Liver (tissue), 9 donors: ENCODE results near the gene WDR37. TPM values are rescaled to one million over a fixed set of nuclear protein-coding genes. Genes with fewer than 3 reads are reported as not detected.
A peak's percentile ranks its signal among the peaks of the same experiment; 100 is the strongest.

Source experiments
- DNase-seq: peaks from one replicate; pipeline ENCODE4 v3.0.0-alpha.2; 2017; ENCODE audit warnings: low spot score
- H3K27ac ChIP-seq, 2 donors: one replicate each; pipeline ENCODE4 v1.7.0; 2013; ENCODE audit warnings: inconsistent platforms in 2 of 2, low read length in 2 of 2, control low read depth in 1 of 2, low read depth in 1 of 2, mild to moderate bottlenecking in 1 of 2
- H3K27me3 ChIP-seq, 4 donors: one replicate each; pipeline versions ENCODE4 v1.6.1 to v1.7.0; 2013; ENCODE audit warnings: low read length in 3 of 4, inconsistent platforms in 1 of 4, mild to moderate bottlenecking in 1 of 4, moderate library complexity in 1 of 4; ENCODE audit not compliant: control insufficient read depth in 4 of 4, insufficient read depth in 4 of 4
- H3K36me3 ChIP-seq, 4 donors: one replicate each; pipeline versions ENCODE4 v1.6.1 to v1.7.0; 2013; ENCODE audit warnings: low read length in 3 of 4, mild to moderate bottlenecking in 3 of 4, low read depth in 1 of 4, moderate library complexity in 1 of 4; ENCODE audit not compliant: control insufficient read depth in 4 of 4, insufficient read depth in 3 of 4
- H3K4me1 ChIP-seq, 4 donors: one replicate each; pipeline versions ENCODE4 v1.6.1 to v1.7.0; 2013; ENCODE audit warnings: low read length in 3 of 4, mild to moderate bottlenecking in 3 of 4, moderate library complexity in 1 of 4; ENCODE audit not compliant: control insufficient read depth in 4 of 4, insufficient read depth in 4 of 4
- H3K4me3 ChIP-seq, 3 donors: one replicate each; pipeline versions ENCODE4 v1.6.1 to v1.7.0; 2013; ENCODE audit warnings: low read length in 3 of 3, control low read depth in 1 of 3, low read depth in 1 of 3, mild to moderate bottlenecking in 1 of 3
- H3K9ac ChIP-seq, 2 donors: one replicate each; pipeline ENCODE4 v1.7.0; 2013; ENCODE audit warnings: low read length in 2 of 2, mild to moderate bottlenecking in 2 of 2, moderate library complexity in 2 of 2, control low read depth in 1 of 2, low read depth in 1 of 2
- H3K9me3 ChIP-seq, 4 donors: one replicate each; pipeline versions ENCODE4 v1.6.1 to v1.7.0; 2013; ENCODE audit warnings: low read length in 3 of 4; ENCODE audit not compliant: control insufficient read depth in 4 of 4
- ATF3 ChIP-seq: IDR thresholded peaks from 2 replicates; pipeline ENCODE4 v1.6.1; 2016; ENCODE audit warnings: antibody characterized with exemption
- EGR1 ChIP-seq, 2 donors: IDR thresholded peaks; 2 replicates each; pipeline ENCODE4 v1.6.1; 2016 to 2018; ENCODE audit warnings: antibody characterized with exemption in 2 of 2, low read depth in 2 of 2
- FOXA1 ChIP-seq: IDR thresholded peaks from 2 replicates; pipeline ENCODE4 v1.6.1; 2016; ENCODE audit warnings: antibody characterized with exemption
- FOXA2 ChIP-seq: IDR thresholded peaks from 2 replicates; pipeline ENCODE4 v1.6.1; 2016; ENCODE audit warnings: antibody characterized with exemption
- GABPA ChIP-seq, 2 donors: IDR thresholded peaks in 1 of 2; conservative IDR thresholded peaks in 1 of 2; 2 replicates each; pipeline ENCODE4 v1.6.1; 2016; ENCODE audit warnings: antibody characterized with exemption in 2 of 2, mild to moderate bottlenecking in 1 of 2, moderate library complexity in 1 of 2
- HNF4A ChIP-seq, 2 donors: conservative IDR thresholded peaks; 2 replicates each; pipeline ENCODE4 v1.6.1; 2016; ENCODE audit warnings: antibody characterized with exemption in 2 of 2, mild to moderate bottlenecking in 2 of 2
- HNF4G ChIP-seq: IDR thresholded peaks from 2 replicates; pipeline ENCODE4 v1.6.1; 2016; ENCODE audit warnings: antibody characterized with exemption
- JUND ChIP-seq, 2 donors: IDR thresholded peaks; 2 replicates each; pipeline ENCODE4 v1.6.1; 2016; ENCODE audit warnings: antibody characterized with exemption in 2 of 2
- MAX ChIP-seq: IDR thresholded peaks from 2 replicates; pipeline ENCODE4 v1.6.1; 2016; ENCODE audit warnings: antibody characterized with exemption
- NR2F2 ChIP-seq: IDR thresholded peaks from 2 replicates; pipeline ENCODE4 v1.6.1; 2016; ENCODE audit warnings: antibody characterized with exemption
- RAD21 ChIP-seq, 2 donors: IDR thresholded peaks; 2 replicates each; pipeline ENCODE4 v1.6.1; 2016; ENCODE audit warnings: antibody characterized with exemption in 2 of 2, mild to moderate bottlenecking in 2 of 2
- RXRA ChIP-seq, 2 donors: IDR thresholded peaks; 2 replicates each; pipeline ENCODE4 v1.6.1; 2017 to 2018; ENCODE audit warnings: antibody characterized with exemption in 2 of 2, mild to moderate bottlenecking in 1 of 2
- SP1 ChIP-seq: IDR thresholded peaks from 2 replicates; pipeline ENCODE4 v1.6.1; 2018; ENCODE audit warnings: antibody characterized with exemption, mild to moderate bottlenecking
- TAF1 ChIP-seq: conservative IDR thresholded peaks from 2 replicates; pipeline ENCODE4 v1.6.1; 2016; ENCODE audit warnings: antibody characterized with exemption, mild to moderate bottlenecking
- YY1 ChIP-seq: IDR thresholded peaks from 2 replicates; pipeline ENCODE4 v1.6.1; 2016; ENCODE audit warnings: antibody characterized with exemption, mild to moderate bottlenecking
- WGBS: extraction: QIAGEN DNeasy Blood & Tissue Kit; methylation state at CpG from one replicate; pipeline ENCODE4 v1.1.7; 2013; 5-methylcytosine and 5-hydroxymethylcytosine counted together
- polyA plus RNA-seq, 2 donors: library from polyadenylated mRNA; stranded (reverse) in 1 of 2; unstranded in 1 of 2; fragments of 200-250 nt in 1 of 2; fragments of >200 nt in 1 of 2; fragmentation: Nextera tagmentation in 1 of 2; extraction: Ambion mirVana in 1 of 2; gene quantifications; one replicate each; pipeline versions ENCODE4 v1.2.1 to v1.2.3, GENCODE V29; 2013 to 2015
- total RNA-seq, 2 donors: library from RNA; depleted of rRNA; stranded (reverse); fragments of >200 nt; gene quantifications; one replicate each; pipeline ENCODE4 v1.2.3, GENCODE V29; 2014
- TF ChIP-seq, protein P1 (sequence below): IDR thresholded peaks from 2 replicates; pipeline ENCODE4 v1.6.1; 2016; ENCODE audit warnings: antibody characterized with exemption
- TF ChIP-seq, protein P2 (sequence below): fragments of 150-350 bp; IDR thresholded peaks from 2 replicates; pipeline ENCODE4 v1.5.1; 2017; ENCODE audit warnings: improper control_type of control experiment, low read depth, low read length; ENCODE audit not compliant: missing input control
- donor health status: healthy.
- donor health status: healthy.
- donor health status: healthy.
- donor health status: healthy.
- donor health status: healthy.

The WDR37 gene
- total and polyA plus RNA-seq, 4 donors: 3.6 to 12.1 (median 5.6) TPM

DNA sequence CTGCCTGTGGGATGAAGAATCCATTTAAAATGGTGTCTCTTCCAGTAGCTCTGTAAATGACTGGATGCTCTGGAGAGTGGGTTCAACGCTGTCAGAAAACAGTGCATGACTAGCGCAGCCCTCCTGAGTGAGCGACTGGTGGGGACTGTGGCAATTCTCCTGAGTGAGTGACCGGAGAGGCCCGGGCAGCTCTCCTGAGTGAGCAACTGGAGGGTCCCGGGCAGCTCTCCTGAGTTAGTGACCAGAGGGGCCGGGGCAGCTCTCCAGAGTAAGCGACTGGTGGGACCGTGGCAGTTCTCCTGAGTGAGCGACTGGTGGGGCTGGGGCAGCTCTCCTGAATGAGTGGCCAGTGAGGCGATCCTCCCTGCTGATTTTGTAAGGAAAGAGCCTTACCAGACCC lies 85.5 kb downstream of the WDR37 start:
- Histone ChIP-seq H3K4me1 (no peaks in the 10 kb centered on the region), H3K4me3 (no peak overlapping the region), H3K27ac (no peak overlapping the region), H3K9me3 (peaks cover 0 to 11% (median 6%) of the 10 kb centered on the region in 4 donors), H3K36me3 (no peaks in the 10 kb centered on the region), H3K9ac (no peak overlapping the region), H3K27me3 (no peaks in the 10 kb centered on the region)
- peak; percentile 22 for DNase-seq
- 91% methylated on average over 11 of the region's 11 CpGs for WGBS
- TF ChIP-seq, protein P1, sequence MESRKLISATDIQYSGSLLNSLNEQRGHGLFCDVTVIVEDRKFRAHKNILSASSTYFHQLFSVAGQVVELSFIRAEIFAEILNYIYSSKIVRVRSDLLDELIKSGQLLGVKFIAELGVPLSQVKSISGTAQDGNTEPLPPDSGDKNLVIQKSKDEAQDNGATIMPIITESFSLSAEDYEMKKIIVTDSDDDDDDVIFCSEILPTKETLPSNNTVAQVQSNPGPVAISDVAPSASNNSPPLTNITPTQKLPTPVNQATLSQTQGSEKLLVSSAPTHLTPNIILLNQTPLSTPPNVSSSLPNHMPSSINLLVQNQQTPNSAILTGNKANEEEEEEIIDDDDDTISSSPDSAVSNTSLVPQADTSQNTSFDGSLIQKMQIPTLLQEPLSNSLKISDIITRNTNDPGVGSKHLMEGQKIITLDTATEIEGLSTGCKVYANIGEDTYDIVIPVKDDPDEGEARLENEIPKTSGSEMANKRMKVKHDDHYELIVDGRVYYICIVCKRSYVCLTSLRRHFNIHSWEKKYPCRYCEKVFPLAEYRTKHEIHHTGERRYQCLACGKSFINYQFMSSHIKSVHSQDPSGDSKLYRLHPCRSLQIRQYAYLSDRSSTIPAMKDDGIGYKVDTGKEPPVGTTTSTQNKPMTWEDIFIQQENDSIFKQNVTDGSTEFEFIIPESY: no peak
- no peak for TF ChIP-seq SP1

- H3K27ac ChIP-seq: no peak overlapping the region
- H3K9me3 ChIP-seq: peaks cover 0 to 11% (median 6%) of the 10 kb centered on the region in 4 donors
- peak; percentile 31 for DNase-seq
- H3K27me3 ChIP-seq: no peaks in the 10 kb centered on the region
- WGBS: 41% methylated on average over 3 of the region's 3 CpGs
- no peak overlapping the region for H3K4me3 ChIP-seq
- H3K36me3 ChIP-seq: no peaks in the 10 kb centered on the region
- no peak overlapping the region for H3K9ac ChIP-seq
- TF ChIP-seq RAD21 (IDR thresholded peaks at IDR 0.05) (peak in 1 of 2 donors; percentile 24), FOXA1 (no peak)
- no peaks in the 10 kb centered on the region for H3K4me1 ChIP-seq
Measured at GRCh38 chr10:1142596-1142995, 86.4 kb downstream of the WDR37 start.

DNA sequence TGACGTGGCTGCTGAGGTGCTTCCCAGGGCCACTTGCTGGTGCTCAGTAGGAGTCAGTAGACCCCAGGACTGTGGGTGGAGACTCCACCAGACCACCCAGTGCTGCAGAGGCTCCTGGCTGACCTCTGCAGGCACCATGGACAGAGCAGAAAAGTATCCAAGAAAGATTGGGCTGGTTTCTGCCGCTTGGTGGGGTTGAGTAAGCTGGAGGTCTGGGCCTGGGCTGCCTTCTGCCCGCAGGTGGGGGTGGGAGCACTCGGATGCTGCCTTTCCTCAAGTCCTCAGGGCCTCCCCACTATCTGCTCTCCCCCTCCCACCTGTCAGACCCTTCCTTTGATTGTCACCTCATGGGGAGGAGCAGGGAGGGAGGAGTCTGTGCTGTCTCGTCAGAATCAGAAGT lies 91.6 kb downstream of the WDR37 start:
- Histone ChIP-seq H3K27me3 (no peaks in the 10 kb centered on the region), H3K4me3 (no peak overlapping the region), H3K27ac (no peak overlapping the region), H3K4me1 (peaks cover 0 to 4% (median 0%) of the 10 kb centered on the region in 4 donors), H3K9ac (no peak overlapping the region), H3K36me3 (no peaks in the 10 kb centered on the region), H3K9me3 (peaks cover 0 to 11% (median 4%) of the 10 kb centered on the region in 4 donors)
- TF ChIP-seq, protein P1: no peak
- TF ChIP-seq EGR1 (IDR thresholded peaks at IDR 0.05; ENCODE audit: low read depth in 2 of 2): no peak
- no peak for TF ChIP-seq SP1
- TF ChIP-seq HNF4G: no peak
- TF ChIP-seq JUND (IDR thresholded peaks at IDR 0.05): no peak
- no peak for TF ChIP-seq MAX
- TF ChIP-seq YY1: no peak
- no peak for TF ChIP-seq FOXA2
- TF ChIP-seq NR2F2: no peak
- TF ChIP-seq RAD21 (IDR thresholded peaks at IDR 0.05): no peak
- TF ChIP-seq RXRA (IDR thresholded peaks at IDR 0.05): no peak
- TF ChIP-seq, protein P2, sequence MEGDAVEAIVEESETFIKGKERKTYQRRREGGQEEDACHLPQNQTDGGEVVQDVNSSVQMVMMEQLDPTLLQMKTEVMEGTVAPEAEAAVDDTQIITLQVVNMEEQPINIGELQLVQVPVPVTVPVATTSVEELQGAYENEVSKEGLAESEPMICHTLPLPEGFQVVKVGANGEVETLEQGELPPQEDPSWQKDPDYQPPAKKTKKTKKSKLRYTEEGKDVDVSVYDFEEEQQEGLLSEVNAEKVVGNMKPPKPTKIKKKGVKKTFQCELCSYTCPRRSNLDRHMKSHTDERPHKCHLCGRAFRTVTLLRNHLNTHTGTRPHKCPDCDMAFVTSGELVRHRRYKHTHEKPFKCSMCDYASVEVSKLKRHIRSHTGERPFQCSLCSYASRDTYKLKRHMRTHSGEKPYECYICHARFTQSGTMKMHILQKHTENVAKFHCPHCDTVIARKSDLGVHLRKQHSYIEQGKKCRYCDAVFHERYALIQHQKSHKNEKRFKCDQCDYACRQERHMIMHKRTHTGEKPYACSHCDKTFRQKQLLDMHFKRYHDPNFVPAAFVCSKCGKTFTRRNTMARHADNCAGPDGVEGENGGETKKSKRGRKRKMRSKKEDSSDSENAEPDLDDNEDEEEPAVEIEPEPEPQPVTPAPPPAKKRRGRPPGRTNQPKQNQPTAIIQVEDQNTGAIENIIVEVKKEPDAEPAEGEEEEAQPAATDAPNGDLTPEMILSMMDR: no peak
- TF ChIP-seq FOXA1: no peak
- TF ChIP-seq HNF4A (conservative IDR thresholded peaks at IDR 0.05): no peak
- no peak for TF ChIP-seq ATF3
- TF ChIP-seq GABPA (IDR thresholded peaks at IDR 0.05 in 1 of 2, conservative IDR thresholded peaks at IDR 0.05 in 1 of 2): no peak
- no peak for TF ChIP-seq TAF1
- DNase-seq: peak; percentile 28
- 70% methylated on average over 5 of the region's 5 CpGs for WGBS
